ENCODE results near the gene TRMO. TPM values are rescaled to one million over a fixed set of nuclear protein-coding genes. Genes with fewer than 3 reads are reported as not detected.

Gene TRMO
- total RNA-seq, 3 donors from 2014 or later: 12.3 to 16.9 (median 16.0) TPM

DNA sequence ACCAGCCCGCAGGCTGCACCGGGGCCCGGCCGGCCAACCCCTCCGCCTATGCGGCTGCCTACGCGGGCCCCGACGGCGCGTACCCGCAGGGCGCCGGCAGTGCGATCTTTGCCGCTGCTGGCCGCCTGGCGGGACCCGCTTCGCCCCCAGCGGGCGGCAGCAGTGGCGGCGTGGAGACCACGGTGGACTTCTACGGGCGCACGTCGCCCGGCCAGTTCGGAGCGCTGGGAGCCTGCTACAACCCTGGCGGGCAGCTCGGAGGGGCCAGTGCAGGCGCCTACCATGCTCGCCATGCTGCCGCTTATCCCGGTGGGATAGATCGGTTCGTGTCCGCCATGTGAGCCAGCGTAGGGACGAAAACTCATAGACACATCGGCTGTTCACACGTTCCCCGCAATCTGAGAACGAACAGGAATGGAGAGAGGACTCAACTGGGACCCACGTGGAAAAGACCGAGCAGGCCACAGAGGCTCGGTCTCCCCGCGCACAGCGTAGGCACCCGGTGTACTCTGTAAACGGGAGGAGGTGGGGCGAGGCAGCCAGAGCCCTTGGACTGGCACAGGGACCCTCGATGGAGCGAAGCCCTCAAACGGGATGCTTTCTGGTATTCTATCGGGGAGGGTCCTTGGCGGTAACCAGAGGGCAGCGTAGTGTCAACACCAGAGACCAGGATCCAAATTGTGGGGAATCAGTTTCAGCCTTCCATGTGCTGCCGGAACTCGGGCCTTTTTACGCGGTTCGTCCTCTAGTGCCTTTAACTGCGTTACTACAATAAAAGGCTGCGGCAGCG, 67.4 kb downstream of the TRMO start:
- Mint-ChIP-seq H3K4me3 (no peak overlapping the region), H3K4me1 (ENCODE audit: low read depth) (peaks cover 16% of the 10 kb centered on the region), H3K27me3 (ENCODE audit: low read depth) (peaks cover 79% of the 10 kb centered on the region), H3K36me3 (ENCODE audit: insufficient read depth) (no peaks in the 10 kb centered on the region), H3K9me3 (no peaks in the 10 kb centered on the region)
- no peak for ATAC-seq
- no peak for DNase-seq

Other genes with a start within 250 kb of the TRMO start
- 10 to 100 TPM; 11.3 to 12.6 (median 11.4) TPM for gene XPA, start 225.2 kb downstream of the TRMO start, total RNA-seq
- gene FOXE1, start 69.3 kb downstream of the TRMO start, total RNA-seq: not detected
- gene HEMGN, start 15.7 kb upstream of the TRMO start, total RNA-seq: under 1 TPM; 0.46 to 0.61 (median 0.46) TPM
- 100 to 1,000 TPM; 307 to 343 (median 326) TPM for gene ANP32B, start 60.8 kb upstream of the TRMO start, total RNA-seq
- gene NANS, start 134.2 kb upstream of the TRMO start, total RNA-seq: 10 to 100 TPM; 48.4 to 57.2 (median 49.1) TPM
- 10 to 100 TPM; 30.4 to 40.6 (median 32.5) TPM for gene TRIM14, start 196.7 kb upstream of the TRMO start, total RNA-seq